HG03521 (cell line): ENCODE data around the gene AOPEP.
A peak's percentile ranks its signal among the peaks of the same experiment; 100 is the strongest.

Experiments
- ATAC-seq: cut with Tn5 transposase; IDR thresholded peaks from one replicate; pipeline ENCODE4 v1.9.1; 2021; ENCODE audit warnings: mild to moderate bottlenecking, moderate library complexity; ENCODE audit not compliant: unreplicated experiment

AOPEP gene

DNA sequence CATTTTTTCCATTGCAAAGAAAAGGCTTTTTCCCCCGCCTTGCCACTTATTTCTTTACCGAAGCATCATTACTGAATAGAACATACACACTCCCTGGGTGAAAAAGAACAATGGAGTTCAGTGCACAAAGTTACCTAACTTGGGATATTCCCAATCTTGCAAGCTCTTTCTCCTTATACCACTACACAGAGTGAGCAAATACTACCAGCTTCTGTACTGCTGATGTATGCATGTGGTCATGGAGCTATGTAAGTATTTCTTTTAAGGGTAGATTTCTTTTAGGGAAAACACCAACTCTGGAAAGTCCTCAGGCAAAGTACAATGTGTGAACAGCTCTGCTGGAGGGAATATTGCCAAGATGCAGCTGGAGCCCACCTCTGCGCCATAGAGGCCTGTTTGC lies 81.1 kb downstream of the AOPEP start:
- no peak for ATAC-seq

DNA sequence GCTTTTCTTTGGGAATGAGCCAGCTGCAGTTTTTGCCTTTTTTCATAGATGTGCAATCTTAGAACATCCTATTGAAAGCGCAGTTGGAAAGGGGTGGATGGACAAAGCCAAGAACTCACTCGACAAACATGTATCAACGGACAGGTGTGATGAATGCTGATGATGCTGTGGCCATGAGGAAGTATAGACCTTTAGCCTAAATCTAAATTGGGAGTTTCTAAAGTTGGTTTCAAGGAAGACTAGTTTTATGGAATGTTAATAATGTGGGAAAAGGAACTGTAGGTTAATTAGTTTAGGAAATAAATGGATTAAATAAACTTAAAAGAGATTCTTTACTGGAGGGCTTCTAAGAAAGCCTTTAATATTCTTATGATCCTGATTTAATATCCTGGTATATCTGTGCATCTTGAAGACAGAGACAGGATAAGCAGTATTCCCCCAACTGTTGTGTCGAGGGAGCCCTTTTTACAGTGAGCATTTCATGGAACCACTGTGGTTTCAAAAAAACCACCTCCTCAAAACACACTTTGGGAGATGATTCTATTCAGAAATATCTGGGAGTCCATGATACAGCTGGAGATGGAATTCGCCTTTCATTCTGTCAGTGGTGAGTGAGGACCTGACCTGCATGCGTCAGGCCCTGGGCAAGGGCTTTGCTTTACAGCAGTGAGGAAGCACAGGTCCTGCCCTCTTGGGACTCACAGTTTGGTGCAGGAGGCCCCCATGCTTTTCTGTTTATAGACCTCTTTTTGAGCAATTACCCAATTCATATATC lies 82.6 kb downstream of the AOPEP start:
- ATAC-seq = no peak

DNA sequence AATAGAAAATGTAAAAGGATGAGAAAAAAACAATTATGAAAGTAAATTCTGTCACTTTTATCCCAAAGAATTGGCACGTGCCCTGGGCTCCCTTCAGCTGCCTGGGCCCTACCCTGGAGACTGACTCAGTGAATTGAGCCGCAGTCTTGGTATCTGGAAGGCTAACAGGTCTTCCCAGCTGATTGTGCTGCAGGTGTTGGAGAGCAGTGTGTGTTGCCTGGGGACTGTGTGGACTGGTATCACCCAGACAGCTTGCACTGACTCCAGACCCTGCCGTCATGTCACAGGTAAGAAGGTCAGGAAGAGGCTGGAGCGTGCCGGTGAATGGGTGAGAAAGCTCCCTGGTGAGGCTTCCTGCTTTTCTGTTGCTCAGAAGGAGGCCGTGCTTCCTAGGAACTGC lies 83.3 kb downstream of the AOPEP start:
- no peak for ATAC-seq

DNA sequence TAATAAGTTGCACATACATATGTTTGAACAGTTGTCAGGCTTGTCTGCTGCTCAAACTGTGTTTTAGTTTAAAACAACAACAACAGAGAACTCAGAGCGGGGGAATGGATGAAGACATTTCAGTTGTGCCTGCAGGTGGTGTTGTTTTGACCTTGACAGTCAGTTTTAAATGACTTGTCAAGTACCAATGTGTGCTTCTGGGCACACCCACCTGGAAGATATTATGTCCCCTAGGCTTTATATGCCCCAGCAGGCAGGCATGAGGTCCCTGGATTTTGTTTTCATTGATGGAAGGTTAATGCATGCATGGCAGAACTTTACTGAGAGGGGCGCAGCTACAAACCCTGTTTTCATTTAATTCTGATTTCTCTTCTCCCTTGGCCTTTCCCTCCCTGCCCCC lies 84.6 kb downstream of the AOPEP start:
- no peak for ATAC-seq

DNA sequence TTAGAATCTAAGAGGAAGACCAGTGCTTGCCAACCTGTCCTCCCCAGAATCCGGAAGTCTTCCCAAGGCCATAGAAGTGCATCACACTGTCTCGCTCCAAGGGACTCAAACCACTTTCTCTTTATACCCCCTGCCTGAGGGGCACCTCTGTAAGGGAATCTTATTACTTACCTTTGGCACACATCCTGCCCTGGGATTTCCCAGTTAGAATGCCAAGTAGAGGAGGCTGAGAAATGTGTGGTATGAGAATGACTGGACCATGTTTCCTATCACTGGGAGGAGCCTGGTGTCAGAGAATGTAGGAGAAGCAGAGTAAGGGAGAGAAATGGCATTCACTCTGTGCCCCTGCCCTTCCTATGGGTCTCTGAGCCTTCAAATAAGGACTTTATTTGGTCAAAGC lies 85.8 kb downstream of the AOPEP start:
- ATAC-seq = no peak

DNA sequence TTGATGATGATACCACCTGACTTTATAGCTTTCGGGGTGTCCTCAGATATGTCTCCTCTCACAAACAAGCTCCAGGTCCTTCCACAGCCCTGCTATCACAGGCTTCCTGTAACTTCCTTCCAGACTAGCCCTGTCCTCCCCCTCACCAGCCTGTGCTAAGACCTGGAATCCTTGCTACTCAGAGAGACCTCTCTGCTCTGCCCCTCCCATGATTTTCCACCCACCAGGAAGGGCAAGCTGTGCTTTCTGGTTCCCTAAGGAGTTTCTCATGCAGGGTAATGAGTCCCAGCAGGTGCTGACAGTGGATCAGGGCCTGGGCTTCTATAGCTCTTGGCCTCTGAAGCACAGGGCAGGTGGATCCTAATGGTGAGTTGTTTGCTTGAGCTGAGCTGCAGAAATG lies 86.9 kb downstream of the AOPEP start:
- no peak for ATAC-seq

DNA sequence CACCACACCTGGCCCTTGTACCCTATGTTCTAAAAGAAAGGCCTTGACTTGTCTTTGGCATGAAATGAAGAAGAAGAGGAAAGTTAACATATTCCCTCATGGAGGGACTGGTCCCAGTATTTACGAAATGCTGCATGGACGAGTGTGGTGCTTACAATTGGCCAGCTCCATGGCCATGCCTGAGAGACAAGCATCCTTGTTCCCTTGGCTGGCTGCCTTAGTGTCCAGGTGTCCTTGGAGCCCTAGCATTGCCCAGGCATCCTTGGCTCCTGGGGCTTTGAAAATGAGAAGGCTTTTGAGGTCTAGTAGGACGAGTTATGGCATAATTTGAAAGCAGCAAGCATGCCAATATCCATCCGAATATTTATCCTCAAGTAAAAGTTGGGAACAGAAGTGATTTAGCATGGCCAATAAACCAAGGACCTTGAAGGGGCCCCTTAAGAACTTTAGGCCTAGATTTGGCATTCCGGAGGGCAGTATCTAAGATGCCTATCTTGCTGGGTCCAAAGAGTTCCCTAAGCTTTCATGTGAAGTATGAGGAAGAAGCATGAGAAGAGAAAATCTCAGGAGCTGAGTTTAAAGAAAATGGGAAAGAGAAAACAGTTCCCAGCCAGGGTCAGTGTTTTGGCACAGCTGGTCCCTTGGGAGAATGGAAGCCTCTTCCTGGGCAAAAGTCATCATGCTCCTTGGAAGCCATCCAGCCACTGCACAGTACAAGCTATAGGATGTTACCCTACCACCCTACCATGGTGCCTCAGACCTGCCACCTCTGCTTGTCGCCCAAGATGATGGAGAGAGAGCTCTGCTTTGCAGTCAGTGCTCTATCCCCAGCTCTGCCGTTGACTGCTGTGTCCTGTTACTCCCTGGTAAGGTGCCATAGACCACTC lies 91.0 kb downstream of the AOPEP start:
- no peak for ATAC-seq

DNA sequence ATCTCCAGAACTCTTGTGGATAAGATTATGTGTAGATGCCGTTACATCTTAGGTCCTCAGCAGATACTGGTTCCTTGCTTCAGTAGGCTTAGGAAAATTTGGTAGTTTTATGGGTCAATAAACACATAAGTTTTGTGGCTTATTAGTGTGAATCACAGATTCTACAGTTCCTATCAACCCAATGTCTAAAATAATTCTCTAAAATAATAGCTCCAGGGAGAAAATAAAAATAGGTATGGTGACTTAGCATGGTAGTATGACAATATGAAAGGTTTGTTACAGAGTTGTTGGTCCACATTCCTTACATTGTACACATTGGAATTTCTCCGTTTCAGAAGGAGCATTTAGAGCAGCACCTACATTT lies 91.7 kb downstream of the AOPEP start:
- no peak for ATAC-seq

DNA sequence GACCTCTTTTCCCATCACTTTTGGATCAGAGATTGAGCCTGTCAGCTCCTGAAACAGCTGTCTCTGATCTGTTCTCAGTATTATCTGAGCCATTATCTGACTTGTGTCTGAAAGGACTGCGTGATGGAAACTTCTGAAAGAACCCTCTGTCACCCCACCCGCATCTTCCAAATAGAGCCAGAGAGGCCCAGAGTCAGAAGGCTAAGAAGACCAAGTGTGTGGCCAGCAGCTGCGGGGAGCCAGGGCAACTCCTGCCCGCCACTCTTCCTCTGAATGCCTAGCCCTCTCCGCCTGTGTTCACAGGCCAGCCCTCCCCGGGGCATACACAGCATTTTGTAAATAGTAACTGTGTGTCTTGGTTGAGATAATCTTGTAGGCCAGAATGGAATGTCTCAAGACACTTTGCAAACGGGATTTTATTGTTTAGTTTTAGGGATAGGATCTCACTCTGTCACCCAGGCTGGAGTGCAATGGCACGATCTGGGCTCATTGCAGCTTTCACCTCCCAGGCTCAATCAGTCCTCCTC lies 92.7 kb downstream of the AOPEP start:
- ATAC-seq = no peak

DNA sequence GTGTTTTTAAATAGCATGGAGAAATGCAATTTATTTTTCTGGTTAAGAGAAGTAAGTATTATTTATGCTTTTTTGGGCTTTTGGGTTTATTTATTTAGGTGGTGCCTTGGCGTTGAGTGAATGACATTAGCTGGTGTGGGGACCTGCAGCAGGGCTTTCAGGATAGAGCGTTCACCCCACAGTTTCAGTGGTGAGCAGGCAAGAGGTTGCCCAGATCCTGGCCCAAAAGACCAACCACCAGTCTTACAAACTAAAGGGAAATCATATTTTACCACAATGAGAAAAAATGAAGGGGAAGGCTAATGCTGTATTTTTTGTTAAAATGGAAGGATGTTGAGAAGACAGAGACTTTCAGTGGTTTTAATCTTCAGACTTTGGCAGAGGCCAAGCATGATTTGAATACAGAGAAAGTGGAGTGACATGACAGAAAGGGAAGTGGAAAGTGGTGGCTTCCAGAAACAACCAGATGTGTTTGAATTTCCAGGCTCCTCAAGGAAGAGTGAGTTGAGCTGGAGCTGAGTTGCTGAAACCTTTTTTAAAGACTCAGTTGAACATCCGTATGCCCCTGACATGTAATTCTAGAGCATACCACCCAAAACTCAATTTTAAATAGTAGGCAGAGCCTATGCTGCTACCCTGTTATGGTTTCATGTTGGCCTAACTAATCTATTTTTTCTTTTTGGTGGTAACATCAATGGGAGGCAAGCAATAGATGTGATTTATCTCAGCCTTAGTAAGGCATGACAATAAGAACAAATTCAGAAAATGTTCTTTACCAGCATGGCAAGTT lies 94.8 kb downstream of the AOPEP start:
- ATAC-seq = peak; percentile 78

DNA sequence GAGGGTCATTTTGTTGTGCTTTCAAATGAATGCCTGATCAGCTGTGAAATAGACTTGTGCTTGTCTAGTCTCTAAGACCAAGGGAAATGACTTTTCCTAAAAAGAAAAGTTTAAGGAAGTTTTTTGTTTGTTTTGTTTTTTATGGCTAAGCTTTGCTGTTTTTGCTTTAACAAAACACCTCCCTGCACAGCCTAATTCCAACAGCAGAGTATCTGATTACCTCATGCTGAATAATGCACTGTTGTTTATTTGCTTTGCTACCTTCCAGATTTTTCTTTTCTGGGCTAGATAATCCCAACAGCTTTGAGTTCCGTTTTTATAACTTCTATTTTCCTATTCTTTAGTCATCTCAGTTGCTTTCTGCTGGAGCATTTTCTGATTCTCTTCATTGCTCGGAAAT lies 95.8 kb downstream of the AOPEP start:
- no peak for ATAC-seq

DNA sequence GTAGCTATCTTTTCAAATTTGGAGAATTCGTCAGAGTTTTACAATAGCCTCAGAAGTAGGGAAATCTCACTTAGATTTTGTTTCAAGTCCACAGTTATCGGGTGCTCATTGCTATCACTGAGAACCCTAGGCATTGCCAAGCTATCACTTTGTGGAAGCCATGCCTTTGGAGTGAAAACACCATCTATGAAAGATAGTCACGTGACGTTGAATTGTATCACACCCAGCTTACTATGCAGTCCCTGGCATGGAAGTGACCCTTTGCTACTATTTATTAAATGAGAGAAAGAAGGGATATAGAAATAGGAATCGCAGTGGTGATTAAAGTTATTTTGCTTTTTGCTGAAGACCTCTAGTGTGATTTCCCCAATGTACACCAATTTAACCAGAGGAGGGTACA lies 97.2 kb downstream of the AOPEP start:
- no peak for ATAC-seq

DNA sequence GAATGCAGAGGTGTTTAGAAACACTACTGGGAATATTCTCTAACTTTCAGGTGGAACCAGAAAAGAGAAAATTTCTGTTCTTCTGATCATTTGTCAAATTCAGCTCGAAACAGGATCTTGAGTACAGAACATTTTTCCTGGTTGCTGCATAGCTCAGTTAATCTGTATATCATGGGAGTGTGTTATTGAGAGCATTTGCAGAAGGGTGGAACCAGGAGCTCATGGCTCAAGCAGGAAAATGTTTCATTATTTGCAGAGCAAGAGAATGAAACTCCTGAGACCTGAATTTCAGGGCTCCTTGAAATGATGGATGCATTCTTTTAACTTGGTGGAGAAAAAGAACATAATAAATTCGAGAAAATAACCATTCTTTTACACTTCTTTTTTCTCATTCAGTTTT lies 97.9 kb downstream of the AOPEP start:
- no peak for ATAC-seq

DNA sequence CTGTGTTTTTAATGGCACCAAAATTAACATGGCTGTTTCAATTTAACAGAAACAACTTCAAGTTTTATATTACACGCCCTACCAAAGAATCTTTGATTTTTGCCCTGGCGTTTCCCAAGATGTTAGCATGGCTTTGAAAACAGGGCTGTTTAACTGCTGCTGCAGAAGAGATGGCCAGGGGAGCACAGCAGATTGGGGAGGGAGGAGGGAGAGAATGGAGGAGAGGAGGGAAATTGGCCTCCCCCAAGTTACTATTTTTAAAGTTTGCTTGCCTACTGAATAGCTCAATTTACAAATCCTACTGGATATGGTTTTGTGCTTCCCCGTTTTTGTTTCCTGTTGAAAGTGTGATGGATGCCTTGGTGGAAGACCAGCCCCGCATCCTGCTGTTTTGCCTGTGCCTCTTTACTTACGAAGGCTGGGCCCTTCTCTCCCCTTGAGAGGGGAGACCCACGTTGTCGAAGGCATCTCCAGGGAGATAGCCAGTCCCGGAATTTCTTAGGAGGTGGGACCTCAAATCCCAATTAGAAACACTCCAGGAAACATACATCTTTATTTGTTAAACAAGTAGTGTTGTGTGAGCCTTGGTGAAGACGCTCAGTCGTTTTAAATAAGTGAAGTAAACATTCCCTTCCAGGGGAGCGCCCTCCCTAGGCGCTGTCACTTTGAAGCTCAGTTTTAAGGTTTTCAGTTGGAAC lies 98.6 kb downstream of the AOPEP start:
- ATAC-seq = no peak

DNA sequence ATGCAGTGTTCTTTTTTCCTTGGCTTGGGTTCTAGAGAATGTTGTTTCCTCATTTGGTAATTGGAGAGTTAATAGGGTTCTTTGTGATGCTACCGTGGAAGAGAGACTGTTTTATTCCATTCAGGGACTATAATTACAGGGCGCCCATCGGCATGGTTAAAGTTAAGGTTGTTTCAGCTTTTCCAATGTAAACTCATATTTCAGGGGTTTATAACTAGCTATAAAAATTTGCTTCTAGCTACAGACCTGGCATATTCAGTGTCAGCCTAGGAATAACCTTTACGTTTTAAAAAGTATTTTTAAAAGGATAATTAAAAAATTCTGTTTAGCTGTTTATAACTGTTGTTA lies 99.1 kb downstream of the AOPEP start:
- no peak for ATAC-seq

DNA sequence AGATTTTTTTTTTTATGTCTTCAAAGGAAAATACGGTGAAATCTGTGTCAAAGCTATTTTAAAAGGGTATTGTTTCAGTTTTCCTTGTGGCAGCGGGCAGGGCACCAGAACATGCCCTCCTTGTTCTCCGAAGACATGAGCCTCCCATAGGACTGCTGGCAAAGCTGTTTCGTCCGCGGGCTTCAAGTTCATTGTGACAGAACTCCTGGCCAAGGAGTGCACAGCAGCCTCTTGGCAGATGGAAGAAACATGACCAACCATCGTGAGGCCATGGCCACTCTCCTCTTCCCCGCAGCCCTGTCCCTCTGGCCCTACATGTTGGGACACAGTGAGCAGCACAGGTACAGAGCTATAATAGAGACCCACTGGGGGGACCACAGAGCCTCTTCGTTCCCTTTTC lies 99.5 kb downstream of the AOPEP start:
- no peak for ATAC-seq

DNA sequence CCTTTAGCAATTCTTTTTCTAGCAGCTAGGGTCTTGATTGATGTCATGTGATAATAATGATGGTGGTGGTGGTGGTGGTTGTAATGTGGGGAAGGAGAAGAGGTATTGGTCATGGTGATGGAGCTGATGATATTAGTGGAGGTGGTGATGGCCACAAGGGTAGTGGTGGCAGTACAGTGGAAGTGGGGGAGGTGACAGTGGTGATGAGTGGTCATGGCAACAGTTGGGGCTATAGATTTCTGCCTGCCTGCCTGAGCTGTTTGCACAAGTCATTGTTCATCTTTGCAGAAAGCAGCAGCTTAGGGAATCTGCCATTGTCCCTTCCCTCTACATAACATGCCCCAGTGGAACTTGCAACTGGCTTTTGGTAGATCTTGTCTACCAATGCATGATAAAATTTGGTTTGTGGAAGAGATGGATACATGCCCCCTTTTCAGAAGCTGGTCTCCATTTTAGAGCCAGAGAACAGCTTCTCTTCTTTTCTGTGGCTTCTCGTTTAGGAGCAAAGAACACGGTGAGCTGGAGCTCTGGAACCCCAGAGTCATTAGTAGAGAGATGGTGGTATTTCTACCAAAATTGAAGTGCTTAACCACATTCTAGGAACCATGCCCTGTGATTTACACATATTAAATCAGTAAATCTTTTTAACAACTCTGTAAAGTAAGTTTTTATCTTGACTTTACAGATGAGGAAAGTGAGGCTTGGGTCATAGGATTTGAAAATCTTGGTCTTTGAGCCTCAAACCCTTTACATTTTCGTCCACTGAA lies 100.3 kb downstream of the AOPEP start:
- ATAC-seq = no peak

DNA sequence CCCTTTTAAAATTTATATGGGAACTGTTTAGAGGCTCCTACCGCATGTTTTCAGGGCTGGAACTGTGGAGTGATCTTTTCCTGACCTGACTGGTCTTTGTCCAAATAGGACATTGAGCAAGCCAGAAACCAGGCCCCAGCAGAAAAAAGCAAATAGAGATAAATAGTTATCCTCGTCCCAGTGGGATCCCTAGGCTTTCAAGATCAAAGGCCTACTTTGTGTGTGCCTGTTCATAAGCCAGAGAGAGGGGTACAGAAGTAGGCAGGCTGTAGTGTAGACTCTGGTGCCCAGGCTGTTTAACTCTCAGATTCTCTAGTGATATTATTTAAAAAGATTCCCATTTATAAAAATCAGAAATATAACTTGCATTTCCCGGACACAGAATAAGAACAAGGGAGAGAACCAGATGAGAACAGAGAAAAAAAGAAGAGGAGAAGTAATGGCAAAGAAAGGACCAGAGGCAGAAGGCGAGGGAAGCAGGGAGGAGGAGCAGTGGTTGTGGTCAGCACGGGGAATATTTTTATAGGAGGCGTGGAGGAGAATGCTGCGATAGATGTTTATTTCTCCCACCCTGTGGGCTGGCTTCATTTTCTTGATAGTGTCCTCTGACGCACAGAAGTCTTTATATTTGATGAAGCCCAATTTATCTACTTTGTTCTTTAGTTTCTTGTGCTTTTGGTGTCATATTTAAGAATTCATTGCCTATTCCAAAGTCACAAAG lies 101.2 kb downstream of the AOPEP start:
- ATAC-seq = no peak

DNA sequence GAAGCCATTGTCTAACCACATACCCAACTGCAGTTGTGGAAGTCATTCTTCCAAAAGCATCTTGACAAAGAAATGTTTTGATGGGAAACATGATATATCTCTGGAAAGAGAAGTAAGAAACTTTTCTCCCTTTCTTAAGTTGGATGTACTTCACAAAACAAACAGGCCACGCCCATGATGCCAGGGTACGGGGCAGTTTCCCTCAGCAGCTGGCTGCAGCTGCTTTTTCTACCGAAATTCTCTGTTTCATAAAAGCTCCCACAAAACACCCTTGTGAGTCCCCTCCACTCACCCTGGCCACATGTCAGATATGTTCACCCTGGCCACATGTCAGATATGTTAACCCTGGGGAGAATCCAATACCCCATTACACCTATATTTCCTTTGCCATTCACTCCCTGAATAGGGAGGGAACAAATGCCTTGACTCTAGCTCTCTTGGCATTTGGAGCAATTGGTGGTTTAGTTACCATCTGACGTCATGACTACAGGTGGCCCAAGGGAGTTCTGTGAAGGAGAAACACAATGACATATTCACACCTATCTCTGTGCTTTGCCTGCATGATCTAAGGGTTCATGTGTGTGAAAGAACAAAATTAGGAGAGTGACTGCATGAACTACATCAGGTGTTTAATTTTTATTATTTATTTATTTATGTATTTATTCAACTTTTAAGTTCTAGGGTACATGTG lies 103.0 kb downstream of the AOPEP start:
- ATAC-seq = no peak
